NK-92 (cell line): ENCODE results near the gene SERPINA3.

Experiments
- DNase-seq: peaks from one replicate; lab custom pipeline; 2025; ENCODE audit not compliant: unreplicated experiment; lab: John Stamatoyannopoulos, UW

The SERPINA3 gene

DNA sequence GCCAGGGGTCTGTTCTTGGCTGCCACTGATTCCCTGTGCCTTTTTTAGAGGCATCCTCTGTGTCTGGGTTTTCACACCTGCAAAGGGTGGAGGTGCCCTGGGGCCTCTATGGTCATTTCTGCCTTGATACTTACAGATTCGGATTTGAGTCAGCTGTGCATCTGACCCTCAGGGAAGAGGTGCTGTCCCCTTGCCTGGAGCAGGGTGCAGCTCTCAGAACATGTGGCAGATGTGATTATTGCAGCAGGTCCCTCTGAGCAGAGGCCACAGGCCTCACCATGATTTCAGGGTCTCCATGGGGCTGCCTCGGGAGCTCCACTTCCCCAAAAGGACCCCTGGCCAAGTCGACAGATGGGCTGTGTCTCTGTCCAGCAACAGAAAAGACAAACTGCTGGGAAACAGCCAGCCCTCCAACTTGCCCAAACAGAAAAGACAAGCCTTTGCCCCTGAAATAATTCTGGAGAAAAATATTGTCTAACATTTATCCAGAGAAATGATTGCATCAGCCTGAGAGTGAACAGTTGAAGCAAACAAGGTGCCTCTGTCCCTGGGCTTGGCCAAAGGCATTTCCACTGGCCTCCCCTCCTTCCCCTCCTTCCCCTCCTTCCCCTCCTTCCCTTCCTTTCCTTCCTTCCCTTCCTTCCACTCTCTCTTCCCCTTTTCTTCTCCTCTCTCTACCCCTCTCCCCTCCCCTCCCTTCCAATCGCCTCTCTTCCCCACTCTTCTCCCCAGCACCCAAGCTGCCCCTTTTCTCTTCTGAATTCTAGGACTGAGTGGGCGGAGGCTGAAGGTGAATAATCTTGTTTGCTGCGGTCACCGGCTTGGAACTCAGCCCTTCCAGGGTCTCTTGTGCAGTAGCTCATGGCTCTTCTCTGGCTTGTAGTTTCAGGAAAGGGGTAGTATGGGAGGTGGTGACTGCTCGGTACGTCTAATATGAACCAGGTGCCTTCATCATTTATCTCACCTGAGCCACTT lies 676 bp downstream of the SERPINA3 start:
- DNase-seq: no peak

DNA sequence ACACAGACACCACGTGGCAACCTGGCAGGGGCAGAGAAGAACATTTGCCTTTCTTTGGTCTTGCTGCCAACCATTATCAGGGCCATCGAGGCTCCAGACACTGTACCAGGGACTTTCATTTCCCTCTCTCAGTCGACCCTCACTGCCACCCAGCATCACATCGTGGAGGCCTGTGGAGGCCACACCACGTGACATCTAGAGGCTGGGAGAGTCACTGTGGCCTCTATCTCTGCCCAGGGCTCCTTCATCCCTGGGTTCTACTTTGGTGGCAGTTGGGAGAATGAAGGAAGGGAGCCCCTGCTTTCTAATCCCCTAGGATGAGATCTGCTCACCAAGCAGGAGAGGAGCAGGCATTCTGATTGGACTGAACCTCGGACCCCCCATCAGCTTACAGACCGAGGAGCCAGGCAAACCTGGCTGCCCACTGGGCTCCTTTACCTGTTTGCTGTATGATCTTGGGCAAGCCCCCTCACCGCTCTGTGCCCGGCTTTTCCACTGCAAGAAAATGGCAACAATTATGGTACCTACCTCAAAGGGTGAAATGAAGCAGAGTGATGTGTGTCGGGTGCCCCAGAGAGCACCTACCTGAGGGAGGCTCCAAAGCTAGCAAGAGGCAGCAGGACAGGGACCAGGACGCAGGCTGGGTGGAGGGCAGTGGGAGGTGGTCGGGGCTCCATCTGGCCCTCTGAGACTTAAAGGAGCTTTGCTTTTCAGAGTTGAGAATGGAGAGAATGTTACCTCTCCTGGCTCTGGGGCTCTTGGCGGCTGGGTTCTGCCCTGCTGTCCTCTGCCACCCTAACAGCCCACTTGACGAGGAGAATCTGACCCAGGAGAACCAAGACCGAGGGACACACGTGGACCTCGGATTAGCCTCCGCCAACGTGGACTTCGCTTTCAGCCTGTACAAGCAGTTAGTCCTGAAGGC lies 1.8 kb downstream of the SERPINA3 start:
- no peak for DNase-seq

DNA sequence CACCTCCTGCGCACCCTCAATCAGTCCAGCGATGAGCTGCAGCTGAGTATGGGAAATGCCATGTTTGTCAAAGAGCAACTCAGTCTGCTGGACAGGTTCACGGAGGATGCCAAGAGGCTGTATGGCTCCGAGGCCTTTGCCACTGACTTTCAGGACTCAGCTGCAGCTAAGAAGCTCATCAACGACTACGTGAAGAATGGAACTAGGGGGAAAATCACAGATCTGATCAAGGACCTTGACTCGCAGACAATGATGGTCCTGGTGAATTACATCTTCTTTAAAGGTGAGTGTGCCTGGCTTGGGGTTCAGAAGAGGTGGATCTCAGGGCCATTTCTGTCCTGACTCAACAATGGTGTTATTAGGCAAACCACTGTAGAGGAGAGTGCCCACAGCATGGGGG lies 2.6 kb downstream of the SERPINA3 start:
- DNase-seq: no peak

DNA sequence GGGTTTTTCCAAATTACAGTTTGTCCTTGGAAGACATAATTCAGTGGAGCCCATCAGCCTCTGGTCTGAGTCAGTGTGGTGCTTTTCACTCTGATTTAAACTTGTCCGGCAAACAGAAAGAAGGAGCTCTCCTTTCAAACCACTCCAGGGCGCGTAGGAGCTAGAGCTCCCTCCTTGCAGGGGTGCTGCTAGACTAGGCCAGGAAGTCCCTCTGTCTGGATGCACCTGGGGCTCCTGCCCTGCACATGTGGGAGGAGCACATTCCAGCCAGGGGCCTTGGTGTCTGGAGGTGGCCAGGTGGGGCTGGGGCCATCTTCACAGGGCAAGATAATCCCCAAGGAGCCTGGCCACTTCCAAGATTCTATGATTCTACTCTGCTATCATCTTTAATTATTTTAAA lies 3.1 kb downstream of the SERPINA3 start:
- no peak for DNase-seq

DNA sequence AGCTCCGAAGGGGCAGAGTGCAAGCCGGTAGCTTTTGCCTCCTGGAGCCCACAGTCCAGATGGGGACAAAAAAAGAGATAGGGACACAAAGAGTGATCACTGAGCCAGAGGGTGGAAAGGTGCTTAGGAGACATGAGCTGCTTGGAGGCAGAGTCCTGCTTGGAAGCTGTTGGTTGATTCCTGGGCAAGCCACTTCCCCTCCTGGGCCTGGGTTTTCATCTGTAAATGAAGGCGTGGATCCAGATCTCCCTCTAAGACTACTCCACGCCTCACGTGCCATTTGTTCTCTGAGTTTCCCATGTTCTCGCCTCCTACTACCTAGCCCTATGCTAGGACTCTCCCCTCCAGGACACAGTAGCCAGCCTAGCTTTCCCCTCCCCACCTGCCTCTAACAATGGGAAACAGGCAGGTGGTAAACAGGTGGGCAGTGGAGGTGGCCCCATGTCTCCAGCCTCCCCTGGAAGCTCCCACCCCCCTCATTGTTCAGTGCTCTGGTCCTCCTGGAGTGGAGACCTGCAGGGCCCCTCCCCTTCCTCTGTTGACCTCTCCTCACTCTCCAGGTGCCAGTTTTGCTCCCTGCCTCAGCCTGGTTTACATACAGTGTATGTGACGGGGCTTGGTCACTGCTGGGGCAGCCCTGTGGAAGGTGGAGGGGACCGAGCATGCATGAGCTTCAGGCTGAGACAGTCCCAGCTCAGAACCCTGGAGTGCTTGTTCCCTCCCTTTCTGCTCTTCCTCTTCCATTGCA lies 3.8 kb downstream of the SERPINA3 start:
- DNase-seq: no peak

DNA sequence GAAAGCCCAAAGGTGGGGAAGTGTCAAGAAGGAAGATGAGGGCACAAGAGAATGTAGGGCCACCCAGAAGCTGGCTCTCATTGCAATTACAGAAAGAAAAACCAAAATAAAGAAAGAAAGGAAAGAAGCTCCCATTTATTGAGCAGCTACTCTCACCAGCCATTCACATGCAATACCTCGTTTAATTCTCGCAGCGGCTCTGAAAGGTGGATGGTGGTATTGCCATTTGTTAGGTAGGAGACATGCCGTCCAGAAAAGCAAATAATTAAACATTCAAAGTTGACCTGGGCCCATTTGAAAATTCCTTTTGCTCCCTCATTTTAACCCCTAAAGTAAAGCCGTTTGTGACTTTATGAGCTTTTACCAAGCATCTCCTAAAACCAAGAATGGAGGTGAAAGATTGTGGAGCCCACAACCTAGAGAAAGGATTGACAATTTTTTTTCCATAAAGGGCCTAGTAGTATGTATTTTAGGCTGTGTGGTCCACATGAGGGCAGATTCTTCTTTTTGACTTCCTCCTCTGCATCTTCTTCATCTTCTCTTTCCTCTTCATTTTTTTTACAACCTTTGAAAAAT lies 5.3 kb downstream of the SERPINA3 start:
- DNase-seq: no peak

DNA sequence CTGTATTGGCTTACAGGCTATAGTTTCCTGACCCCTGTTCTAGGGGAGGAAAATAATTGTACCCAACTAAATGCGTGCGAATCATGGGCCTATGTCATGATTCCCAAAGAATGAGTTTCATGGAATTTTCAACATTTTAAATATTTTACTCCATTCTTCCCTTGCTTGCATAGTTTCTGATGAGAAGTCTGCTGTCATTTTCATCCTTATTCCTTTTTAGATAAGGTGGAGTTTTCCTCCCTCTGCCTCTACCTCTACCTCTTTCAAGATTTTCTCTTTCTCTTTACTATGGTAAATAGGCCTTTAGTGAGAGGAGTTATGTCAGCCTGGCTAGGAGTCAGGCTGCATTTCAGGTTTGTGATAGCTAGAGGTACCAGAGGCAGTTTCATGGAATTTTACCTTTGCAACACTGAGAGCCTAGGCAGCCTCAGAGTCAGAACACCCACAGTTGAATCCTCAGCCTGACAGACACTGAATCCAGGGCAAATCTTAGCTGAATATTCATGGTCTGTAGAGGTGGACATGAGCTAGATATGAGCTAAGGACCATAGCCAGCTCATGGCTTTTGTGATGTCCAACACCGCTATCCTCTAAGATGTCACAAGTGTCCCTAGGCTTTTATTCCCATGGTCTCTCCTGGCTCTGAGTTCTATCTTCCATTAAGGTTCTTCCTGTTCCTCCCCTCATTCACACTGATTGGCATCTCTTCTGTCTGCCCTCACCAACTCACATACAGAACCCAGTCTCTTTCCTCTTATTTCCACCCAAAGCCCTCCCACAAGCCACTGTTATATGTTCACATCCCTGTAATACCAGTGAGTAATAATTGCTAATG lies 6.0 kb downstream of the SERPINA3 start:
- no peak for DNase-seq

DNA sequence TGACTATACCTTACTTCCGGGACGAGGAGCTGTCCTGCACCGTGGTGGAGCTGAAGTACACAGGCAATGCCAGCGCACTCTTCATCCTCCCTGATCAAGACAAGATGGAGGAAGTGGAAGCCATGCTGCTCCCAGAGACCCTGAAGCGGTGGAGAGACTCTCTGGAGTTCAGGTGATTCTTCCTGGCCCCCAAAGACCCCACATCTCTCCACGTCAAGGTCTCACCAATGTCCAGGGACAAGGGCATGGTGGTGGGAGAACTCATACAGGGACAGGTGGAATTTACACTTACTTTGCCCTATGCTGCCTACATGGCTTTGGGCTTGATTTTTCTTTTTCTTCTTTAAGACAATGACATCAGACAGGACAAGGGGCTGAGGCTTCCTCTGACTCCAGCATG lies 7.1 kb downstream of the SERPINA3 start:
- no peak for DNase-seq

DNA sequence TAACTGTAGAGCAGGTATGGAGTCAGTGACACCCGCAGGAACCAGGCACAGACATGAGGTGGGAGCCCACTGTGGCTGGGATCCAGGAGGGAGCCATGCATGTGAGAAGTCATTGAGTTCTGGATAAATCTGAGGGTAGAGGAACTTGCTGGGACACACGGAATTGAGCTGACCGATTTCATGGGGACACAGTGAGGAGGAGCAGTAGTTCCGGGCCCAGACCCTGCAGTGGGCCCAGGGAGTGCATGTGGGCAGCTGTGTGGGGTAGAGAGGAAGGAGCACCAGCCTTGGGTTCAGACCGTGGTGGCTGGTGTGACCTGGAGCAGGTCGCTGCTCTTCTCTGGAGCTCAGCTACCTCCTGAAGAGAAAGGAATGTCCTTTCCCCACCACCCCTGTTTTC lies 8.4 kb downstream of the SERPINA3 start:
- no peak for DNase-seq

DNA sequence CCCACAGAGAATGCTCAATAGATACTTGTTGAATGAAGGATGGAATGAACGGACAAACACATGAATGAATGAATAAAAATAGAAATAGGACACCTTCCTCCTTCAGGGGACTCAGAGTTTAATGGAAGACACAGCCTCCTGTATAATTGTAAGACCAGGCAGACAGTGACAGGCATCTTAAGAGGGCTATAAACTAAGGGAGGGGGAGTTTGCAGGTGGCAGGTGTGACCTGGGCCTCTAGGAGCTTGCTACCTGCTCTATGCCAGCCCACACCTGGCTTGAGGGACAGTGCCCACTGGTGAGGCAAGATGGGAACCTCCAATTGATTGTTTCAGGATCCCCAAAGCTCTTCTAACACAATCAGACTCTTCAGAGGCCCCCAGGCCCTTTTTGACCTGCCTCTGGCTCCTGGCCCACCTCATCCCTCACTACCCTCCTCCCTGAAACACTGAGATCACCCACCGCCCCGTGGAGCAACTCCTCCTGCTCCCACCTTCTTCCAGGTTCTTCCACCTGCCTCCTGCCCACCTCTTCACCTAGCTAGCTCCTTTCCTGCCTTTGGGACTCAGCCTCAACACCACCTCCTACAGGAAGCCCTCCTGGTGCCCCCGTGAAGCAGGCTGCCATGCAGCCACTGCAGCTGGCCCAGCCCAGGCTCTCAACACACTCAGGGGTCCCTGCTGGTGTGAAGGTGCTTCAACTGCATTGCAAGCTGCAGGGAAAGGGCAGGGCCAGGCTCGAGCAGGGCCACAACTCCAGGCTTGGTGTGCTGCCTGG lies 9.4 kb downstream of the SERPINA3 start:
- no peak for DNase-seq

DNA sequence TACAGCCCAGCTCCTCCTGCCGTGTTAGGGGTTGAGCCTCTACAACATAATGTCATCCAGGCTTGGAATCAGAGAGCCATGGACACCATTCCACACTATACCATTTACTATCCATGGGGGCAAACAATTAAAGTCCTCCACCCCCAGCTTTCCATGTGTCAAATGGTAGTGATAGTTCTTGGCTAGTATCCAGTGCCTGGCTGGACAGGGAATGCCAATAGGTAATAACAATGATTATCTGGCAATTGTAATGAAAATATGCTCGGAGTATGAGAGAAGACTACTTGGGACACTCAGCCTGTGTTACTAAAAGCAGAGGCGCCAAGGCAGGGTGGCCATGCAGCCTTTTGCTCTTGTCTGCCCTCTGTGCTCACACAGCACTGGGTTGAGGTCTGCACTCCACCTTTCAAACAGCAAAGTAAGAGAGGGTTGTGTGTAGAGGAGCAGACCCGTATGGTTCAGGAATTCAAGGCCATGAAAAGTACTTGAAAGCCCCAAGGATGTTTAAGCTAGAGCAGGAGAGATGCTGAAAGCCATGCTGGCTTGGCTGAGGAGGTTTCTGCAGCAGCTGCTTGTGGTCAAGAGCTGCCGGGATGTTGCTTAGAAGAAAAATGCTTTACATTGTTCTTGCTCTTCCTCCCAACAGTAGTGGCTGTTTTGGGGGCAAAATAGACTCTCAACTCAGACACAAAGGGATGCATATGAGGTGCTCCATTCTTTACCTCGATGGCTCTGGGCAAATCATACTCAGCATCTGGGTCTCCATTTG lies 10.6 kb downstream of the SERPINA3 start:
- no peak for DNase-seq

DNA sequence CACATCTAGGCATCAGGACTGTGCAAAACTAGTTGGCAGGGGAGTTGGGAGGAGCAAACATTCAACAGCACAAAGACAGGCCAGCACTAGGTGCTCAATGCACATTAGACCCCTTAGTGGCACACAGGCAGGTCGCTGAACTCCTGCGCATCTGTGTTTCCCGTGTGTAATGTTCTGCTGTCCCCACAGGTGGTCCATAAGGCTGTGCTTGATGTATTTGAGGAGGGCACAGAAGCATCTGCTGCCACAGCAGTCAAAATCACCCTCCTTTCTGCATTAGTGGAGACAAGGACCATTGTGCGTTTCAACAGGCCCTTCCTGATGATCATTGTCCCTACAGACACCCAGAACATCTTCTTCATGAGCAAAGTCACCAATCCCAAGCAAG lies 11.2 kb downstream of the SERPINA3 start:
- DNase-seq: no peak

DNA sequence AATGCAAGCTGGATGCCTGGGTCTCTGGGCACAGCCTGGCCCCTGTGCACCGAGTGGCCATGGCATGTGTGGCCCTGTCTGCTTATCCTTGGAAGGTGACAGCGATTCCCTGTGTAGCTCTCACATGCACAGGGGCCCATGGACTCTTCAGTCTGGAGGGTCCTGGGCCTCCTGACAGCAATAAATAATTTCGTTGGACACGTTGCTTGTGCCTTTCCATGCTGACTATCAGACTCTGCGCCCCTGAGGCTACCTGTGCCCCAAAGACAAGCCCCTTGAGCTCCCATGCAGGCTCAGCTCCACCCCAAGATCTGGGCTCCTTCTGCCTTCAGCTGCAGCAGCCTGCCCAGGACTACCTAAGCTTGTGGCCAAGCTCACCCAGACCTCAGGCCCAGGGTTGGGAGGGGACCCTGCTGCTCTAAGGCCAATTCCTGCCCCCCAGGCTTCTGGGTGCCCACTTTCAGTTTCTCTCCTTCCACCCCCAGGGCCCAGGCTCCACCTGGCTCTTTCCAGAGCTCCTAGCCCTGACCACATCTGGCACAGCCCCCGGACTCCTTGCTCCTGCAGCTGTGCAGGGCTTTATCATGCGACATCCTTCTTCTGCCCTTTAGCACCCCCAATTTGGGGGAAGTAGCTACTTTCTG lies 11.8 kb downstream of the SERPINA3 start:
- no peak for DNase-seq

DNA sequence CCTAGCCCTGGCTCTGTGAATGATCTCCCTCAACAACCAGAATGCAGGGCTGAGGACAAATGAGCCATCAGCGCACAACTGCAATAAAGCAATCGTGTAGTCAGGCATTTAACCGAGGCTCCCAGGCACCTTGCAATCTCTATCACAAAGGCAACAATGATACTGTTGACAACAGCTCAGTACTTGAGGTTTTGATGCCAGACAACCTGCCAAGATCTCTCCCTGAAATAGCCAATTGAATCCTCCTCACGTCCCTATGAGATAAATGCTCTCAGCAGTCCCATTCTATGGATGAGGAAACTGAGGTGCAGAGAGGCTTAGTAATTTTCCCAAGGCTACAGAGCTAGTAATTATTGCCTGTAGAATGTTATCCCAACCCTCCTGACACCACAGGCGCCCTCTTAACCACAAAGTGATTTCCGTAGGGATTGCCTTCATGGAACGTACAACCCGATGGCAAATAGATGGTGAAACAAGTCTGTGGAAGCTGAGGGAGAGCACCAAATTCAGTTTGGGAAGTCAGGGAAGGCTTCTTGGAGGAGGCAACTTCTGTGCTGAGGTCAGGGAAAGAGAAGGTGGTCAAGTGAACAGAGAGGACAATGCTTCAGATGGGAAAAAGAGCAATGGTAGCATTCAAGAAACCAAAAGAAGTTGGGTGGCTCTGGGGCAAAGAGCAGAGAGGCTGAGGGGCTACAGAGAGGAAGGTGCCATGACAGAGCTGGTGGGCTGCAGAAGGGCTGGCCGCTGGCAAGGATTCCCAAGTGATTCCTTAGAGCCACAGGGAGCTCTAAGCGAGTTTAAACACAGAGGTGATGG lies 12.6 kb downstream of the SERPINA3 start:
- DNase-seq: no peak

DNA sequence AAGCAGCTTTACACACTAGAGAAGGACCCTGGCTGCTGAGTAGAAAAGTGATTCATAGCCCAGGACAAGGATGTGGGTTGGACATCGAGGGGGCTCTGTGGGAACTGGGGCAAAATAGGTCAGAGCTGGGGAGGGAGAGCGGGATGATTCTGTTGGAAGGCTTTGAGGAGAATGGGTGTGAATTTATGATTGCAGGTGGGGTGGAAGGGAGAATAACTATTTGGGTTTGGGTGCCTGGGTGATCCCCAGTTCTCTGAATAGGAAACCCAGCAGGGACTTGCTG lies 13.1 kb downstream of the SERPINA3 start:
- DNase-seq: no peak

DNA sequence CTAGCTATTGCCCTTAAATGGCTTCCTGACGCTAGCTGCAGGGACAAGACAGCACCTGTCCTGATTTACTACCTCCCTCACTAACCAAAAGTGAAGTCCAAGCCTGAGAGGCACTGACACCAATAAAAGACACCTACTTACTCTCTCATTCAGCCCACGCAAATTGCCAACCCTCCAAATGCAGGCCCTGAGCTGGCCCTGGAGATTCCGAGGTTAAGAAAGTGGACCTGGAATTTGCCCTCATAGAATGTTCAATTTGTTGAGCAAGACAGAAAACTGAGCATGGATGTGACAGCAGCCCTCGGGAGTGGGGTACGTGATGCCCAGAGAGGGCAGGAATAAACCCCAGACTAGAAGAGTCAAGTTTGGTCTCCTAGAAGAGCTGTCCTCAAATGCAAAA lies 16.4 kb downstream of the SERPINA3 start:
- DNase-seq: no peak

DNA sequence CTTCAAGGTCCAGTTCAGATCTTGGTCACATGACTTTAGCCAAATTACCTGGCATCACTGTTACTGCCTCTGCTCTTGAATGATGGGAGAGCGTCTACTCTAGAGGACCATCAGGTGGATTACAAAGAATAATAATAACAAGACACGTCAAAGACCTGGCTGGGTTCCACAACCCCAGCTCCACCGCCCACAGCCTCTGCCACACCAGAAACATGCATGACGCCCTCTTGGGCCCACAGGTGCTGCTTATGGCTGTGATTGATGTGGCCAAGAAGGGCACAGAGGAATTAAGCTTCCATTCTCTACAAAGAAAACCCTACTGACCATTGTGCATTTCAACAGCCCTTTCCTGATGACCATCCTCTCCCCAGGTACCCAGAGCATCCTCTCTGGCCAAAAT lies 18.2 kb downstream of the SERPINA3 start:
- no peak for DNase-seq
